ENCODE results near the gene WSB1. TPM values are rescaled to one million over a fixed set of nuclear protein-coding genes. Genes with fewer than 3 reads are reported as not detected.

Gene WSB1
- total and polyA plus RNA-seq, 7 donors = 32.4 to 53.6 (median 41.3) TPM

DNA sequence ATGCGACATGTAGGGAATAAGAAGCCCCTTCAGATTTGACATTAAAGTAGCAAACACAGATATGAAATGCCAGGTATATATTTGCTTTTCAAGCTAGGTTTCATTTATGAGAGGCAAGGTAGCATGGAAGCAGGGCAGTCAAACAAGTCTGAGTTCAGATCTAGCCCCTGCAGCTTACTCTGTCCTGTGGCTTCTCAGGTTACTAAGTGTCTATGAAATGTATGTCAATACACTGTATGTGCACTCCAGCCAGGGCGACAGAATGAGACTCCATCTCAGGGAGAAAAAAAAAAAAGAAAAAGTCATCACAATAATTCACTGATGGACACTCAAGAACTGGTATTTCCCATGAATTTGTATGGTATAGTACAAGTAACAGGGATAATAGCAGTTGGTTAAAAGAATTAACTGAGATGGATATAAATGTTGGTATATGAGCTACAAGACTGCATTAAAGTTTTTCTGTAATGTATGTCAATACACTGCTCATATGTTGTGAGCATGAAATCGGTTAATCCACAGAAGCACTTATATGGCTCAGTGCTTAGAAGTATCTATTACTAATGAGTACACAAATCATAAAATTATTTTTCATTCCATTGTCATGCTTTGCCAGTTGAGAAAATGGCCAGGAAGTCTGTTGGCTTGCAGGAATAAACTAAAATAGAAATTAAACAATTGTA lies 2.9 kb upstream of the WSB1 start:
- Histone ChIP-seq H3K4me3 (no peak overlapping the region), H3K36me3 (ENCODE audit: insufficient read depth in 1 of 2, low read depth in 1 of 2) (no peaks in the 10 kb centered on the region), H3K9me3 (no peaks in the 10 kb centered on the region), H3K4me1 (peaks cover 7% of the 10 kb centered on the region), H3K27ac (no peak overlapping the region), H3K27me3 (ENCODE audit: insufficient read depth in 3 of 3, low read length in 2 of 3) (no peaks in the 10 kb centered on the region)
- intact Hi-C loops (cut with DNase I) = loop anchor here (5.0 to 10.0 kb wide), 4 partner anchors 44 to 166 kb away; partner anchors contain the start of gene KSR1 (in 1 of the 2)
- ATAC-seq (no peak), DNase-seq (no peak)
- 85 to 88% (median 86%) methylated on average over 3 of the region's 3 CpGs for WGBS, 3 donors
- TF ChIP-seq, protein P1, sequence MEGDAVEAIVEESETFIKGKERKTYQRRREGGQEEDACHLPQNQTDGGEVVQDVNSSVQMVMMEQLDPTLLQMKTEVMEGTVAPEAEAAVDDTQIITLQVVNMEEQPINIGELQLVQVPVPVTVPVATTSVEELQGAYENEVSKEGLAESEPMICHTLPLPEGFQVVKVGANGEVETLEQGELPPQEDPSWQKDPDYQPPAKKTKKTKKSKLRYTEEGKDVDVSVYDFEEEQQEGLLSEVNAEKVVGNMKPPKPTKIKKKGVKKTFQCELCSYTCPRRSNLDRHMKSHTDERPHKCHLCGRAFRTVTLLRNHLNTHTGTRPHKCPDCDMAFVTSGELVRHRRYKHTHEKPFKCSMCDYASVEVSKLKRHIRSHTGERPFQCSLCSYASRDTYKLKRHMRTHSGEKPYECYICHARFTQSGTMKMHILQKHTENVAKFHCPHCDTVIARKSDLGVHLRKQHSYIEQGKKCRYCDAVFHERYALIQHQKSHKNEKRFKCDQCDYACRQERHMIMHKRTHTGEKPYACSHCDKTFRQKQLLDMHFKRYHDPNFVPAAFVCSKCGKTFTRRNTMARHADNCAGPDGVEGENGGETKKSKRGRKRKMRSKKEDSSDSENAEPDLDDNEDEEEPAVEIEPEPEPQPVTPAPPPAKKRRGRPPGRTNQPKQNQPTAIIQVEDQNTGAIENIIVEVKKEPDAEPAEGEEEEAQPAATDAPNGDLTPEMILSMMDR (IDR thresholded peaks at IDR 0.05) = no peak

DNA sequence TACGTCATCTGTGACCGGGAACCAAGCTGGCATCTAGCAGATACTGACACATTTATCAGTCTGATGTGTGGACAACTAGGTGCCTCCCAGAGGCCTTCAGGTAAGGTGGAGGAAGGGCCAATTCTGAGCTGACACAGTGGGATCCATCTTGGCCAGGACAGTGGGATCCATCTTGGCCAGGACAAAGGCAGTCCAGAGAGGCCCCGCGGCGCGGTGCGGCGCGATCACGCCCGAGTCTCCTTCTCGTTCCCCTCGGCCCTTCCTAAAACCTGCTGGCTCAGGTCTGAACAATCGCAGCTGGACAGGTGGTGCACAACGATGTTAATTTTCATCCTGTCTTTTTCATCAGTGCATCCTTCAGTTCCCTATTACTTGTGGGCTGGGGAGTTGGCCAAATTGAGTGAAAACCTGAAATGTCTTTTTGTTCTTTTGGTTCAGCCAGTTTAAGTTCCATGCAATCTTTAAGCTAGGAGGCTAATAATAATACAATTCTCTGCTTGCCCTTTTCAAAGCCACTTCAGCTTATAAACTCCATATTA lies 486 bp upstream of the WSB1 start:
- Histone ChIP-seq H3K36me3 (ENCODE audit: insufficient read depth in 1 of 2, low read depth in 1 of 2) (no peaks in the 10 kb centered on the region), H3K4me1 (peaks cover 29% of the 10 kb centered on the region), H3K27me3 (ENCODE audit: insufficient read depth in 3 of 3, low read length in 2 of 3) (no peaks in the 10 kb centered on the region), H3K4me3 (peak overlapping the region; percentile 90), H3K27ac (peak overlapping the region; percentile 96), H3K9me3 (no peaks in the 10 kb centered on the region)
- ATAC-seq = peak in 1 of 4 donors; percentile 8
- TF ChIP-seq, protein P1 (IDR thresholded peaks at IDR 0.05) = no peak
- intact Hi-C loops (cut with DNase I) = loop anchor here (5.0 to 10.0 kb wide), 4 partner anchors 46 to 164 kb away; partner anchors contain the start of gene KSR1 (in 1 of the 2)
- DNase-seq = peak in 1 of 2 donors; percentile 34
- 87 to 91% (median 87%) methylated on average over 15 of the region's 15 CpGs for WGBS, 3 donors

DNA sequence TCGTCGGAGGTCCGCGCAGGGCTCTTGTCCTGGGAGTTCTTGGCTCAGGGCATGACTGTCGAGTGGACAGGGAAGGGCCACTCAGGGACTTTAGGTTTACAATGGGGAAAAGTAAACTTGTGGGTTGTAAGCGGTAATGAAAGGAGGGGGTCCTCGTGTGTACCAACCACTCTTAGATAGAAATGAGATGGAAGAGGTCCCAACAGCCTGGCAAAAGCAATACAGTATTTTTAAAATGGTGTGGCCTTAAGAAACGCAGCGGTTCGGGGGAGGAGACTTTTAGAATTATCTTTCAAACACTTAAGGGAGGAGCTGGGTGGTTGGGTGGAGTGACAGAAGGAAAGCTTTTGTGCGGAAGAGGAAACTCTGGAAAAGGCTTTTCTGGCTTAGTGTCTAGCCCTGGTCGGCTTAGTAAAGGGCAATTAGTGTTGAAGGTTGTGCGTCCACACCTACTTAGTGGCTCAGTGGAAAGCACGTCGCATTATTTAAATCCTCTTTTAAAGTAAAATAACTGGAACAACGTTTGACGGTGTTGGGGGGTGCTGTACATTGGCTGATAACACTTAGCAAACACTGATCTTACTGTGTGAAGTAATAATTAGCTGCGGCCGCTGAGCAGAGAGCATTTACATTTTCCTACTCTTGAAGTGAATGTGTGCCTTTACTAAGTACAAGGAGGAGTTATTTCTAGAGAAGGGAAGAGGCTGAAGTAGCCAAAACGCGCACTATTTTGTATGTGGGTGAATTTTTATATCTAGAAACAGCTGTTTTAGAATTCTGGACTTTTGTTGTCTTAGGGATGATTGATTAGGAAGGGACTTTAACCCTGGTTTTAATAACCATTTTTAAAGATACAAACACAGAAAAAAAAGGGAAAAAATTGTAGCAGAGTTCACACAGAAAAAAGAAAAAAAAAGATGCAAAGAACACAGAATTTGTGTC lies 1.0 kb downstream of the WSB1 start:
- intact Hi-C loops (cut with DNase I) = loop anchor here (1.0 to 10.0 kb wide), 6 partner anchors 38 to 162 kb away; partner anchors contain the start of gene KSR1 (in 1 of the 2)
- TF ChIP-seq, protein P1 (IDR thresholded peaks at IDR 0.05) = no peak
- H3K4me1 ChIP-seq = peaks cover 33% of the 10 kb centered on the region
- no peaks in the 10 kb centered on the region for H3K27me3 ChIP-seq (ENCODE audit: insufficient read depth in 3 of 3, low read length in 2 of 3)
- H3K9me3 ChIP-seq = no peaks in the 10 kb centered on the region
- no peak for DNase-seq
- no peaks in the 10 kb centered on the region for H3K36me3 ChIP-seq (ENCODE audit: insufficient read depth in 1 of 2, low read depth in 1 of 2)
- WGBS, 3 donors = 0 to 1% (median 1%) methylated on average over 21 of the region's 21 CpGs
- peak; percentile 52 to 71 (median 58) for ATAC-seq
- H3K4me3 ChIP-seq = peak overlapping the region; percentile 90
- peak overlapping the region; percentile 96 for H3K27ac ChIP-seq

DNA sequence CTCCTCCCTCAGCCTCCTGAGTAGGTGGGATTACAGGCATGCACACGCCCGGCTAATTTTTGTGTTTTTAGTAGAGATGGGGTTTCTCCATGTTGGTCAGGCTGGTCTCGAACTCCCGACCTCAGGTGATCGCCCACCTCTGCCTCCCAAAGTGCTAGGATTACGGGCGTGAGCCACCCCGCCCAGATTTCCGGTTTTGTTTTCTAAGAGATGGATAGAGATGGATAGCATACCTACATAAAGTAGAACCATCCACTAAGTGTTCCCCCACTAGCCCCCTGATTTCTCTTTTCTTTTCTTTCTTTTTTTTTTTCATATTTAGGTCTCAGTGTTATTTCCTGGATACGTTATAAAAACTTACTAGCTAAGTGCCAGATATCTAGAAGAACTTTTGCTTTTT lies 2.0 kb downstream of the WSB1 start:
- peaks cover 43% of the 10 kb centered on the region for H3K4me1 ChIP-seq
- H3K27ac ChIP-seq = peak overlapping the region; percentile 96

More for the DNA sequence above, 2.0 kb downstream of the WSB1 start:
- no peak for ATAC-seq
- TF ChIP-seq, protein P1 (IDR thresholded peaks at IDR 0.05) = no peak
- DNase-seq = no peak
- 39 to 49% (median 46%) methylated on average over 10 of the region's 10 CpGs for WGBS, 3 donors
- intact Hi-C loops (cut with DNase I) = loop anchor here (2.0 to 10.0 kb wide), 2 partner anchors 37 to 49 kb away; no protein-coding TSS in a partner anchor
- Histone ChIP-seq H3K36me3 (ENCODE audit: insufficient read depth in 1 of 2, low read depth in 1 of 2) (no peaks in the 10 kb centered on the region), H3K27me3 (ENCODE audit: insufficient read depth in 3 of 3, low read length in 2 of 3) (no peaks in the 10 kb centered on the region), H3K9me3 (no peaks in the 10 kb centered on the region), H3K4me3 (peak overlapping the region; percentile 90)
